COR-L47 (cell line): ENCODE results near the gene KRTAP10-8.
A peak's percentile ranks its signal among the peaks of the same experiment; 100 is the strongest.
"Not testable (repeated sequence)": the region's sequence is repeated elsewhere in the genome, so short reads cannot be mapped to it uniquely, and the experiment has no call there.

Source experiments
- DNase-seq: peaks from one replicate; lab custom pipeline; 2025; lab: John Stamatoyannopoulos, UW

The KRTAP10-8 gene

GRCh38 chr21:44579056-44579832 lies 32.6 kb upstream of the KRTAP10-8 start:
- no peak for DNase-seq

GRCh38 chr21:44579833-44580144 lies 32.1 kb upstream of the KRTAP10-8 start:
- no peak for DNase-seq

GRCh38 chr21:44580231-44580821 lies 31.6 kb upstream of the KRTAP10-8 start, which contains the start of gene KRTAP10-5:
Gene KRTAP10-5, minus strand, starts transcription at chr21:44580604. Its CDS starts 26 bp downstream, at chr21:44580578.
- DNase-seq, result not testable (repeated sequence)

GRCh38 chr21:44581158-44581557 lies 30.7 kb upstream of the KRTAP10-8 start:
- DNase-seq, result no peak

- DNase-seq, result no peak
These were observed 29.8 kb upstream of the KRTAP10-8 start for GRCh38 chr21:44582055-44582454.

- peak; percentile 77 for DNase-seq
These were observed 28.6 kb upstream of the KRTAP10-8 start for GRCh38 chr21:44583089-44583799.

- peak; percentile 70 for DNase-seq
These were observed 28.1 kb upstream of the KRTAP10-8 start for GRCh38 chr21:44583800-44584147.

GRCh38 chr21:44585892-44586291 lies 26.0 kb upstream of the KRTAP10-8 start:
- DNase-seq, result no peak

- DNase-seq, result no peak
These were observed 22.8 kb upstream of the KRTAP10-8 start for GRCh38 chr21:44589094-44589493.

GRCh38 chr21:44589586-44590305 lies 22.1 kb upstream of the KRTAP10-8 start:
- no peak for DNase-seq

GRCh38 chr21:44590311-44590721 lies 21.6 kb upstream of the KRTAP10-8 start:
- no peak for DNase-seq

- DNase-seq, result peak; percentile 57
These were observed 20.7 kb upstream of the KRTAP10-8 start for GRCh38 chr21:44590897-44591800.

- DNase-seq, result not testable (repeated sequence)
These were observed 20.1 kb upstream of the KRTAP10-8 start for GRCh38 chr21:44591801-44592130.

GRCh38 chr21:44592446-44593311 lies 19.2 kb upstream of the KRTAP10-8 start, which contains the start of gene KRTAP10-6:
Gene KRTAP10-6, minus strand, starts transcription at chr21:44592505. Its CDS starts 21 bp downstream, at chr21:44592484.
- DNase-seq, result no peak

- DNase-seq, result no peak
These were observed 18.1 kb upstream of the KRTAP10-8 start for GRCh38 chr21:44593598-44594405.

GRCh38 chr21:44594406-44594916 lies 17.4 kb upstream of the KRTAP10-8 start:
- DNase-seq, result no peak

- no peak for DNase-seq
These were observed 16.4 kb upstream of the KRTAP10-8 start for GRCh38 chr21:44595524-44595923.

- no peak for DNase-seq
These were observed 15.7 kb upstream of the KRTAP10-8 start for GRCh38 chr21:44596068-44596725.

- no peak for DNase-seq
These were observed 13.8 kb upstream of the KRTAP10-8 start for GRCh38 chr21:44598061-44598460.
